GM18519 (cell line): ENCODE results near the gene HLA-E.
"Not testable (repeated sequence)": the region's sequence is repeated elsewhere in the genome, so short reads cannot be mapped to it uniquely, and the experiment has no call there.

Experiments
- ATAC-seq: cut with Tn5 transposase; IDR thresholded peaks from one replicate; pipeline ENCODE4 v1.9.1; 2021; ENCODE audit warnings: mild to moderate bottlenecking, moderate library complexity; ENCODE audit not compliant: unreplicated experiment, low FRiP score

The HLA-E gene

GRCh38 chr6:30489081-30490025, at the start of gene HLA-E:
TSS of gene HLA-E (plus strand) at chr6:30489509. CDS start at chr6:30489532, 23 bp downstream.
- ATAC-seq, result peak; percentile 71

- ATAC-seq, result no peak
These were observed 48.1 kb upstream of the HLA-E start for GRCh38 chr6:30441171-30441570.

- ATAC-seq, result no peak
These were observed 45.5 kb upstream of the HLA-E start for GRCh38 chr6:30443657-30444450.

- no peak for ATAC-seq
These were observed 44.9 kb upstream of the HLA-E start for GRCh38 chr6:30444451-30444742.

- ATAC-seq, result no peak
These were observed 43.0 kb upstream of the HLA-E start for GRCh38 chr6:30446259-30446658.

- ATAC-seq, result no peak
These were observed 42.1 kb upstream of the HLA-E start for GRCh38 chr6:30447237-30447636.

GRCh38 chr6:30450548-30450908, 38.8 kb upstream of the HLA-E start:
- no peak for ATAC-seq

- ATAC-seq, result no peak
These were observed 38.1 kb upstream of the HLA-E start for GRCh38 chr6:30450909-30451841.

GRCh38 chr6:30452736-30453507, 36.4 kb upstream of the HLA-E start:
- ATAC-seq, result no peak

- ATAC-seq, result no peak
These were observed 35.7 kb upstream of the HLA-E start for GRCh38 chr6:30453508-30454116.

- ATAC-seq, result no peak
These were observed 30.2 kb upstream of the HLA-E start for GRCh38 chr6:30459145-30459544.

- no peak for ATAC-seq
These were observed 28.3 kb upstream of the HLA-E start for GRCh38 chr6:30461055-30461454.

- no peak for ATAC-seq
These were observed 26.8 kb upstream of the HLA-E start for GRCh38 chr6:30462482-30462881.

GRCh38 chr6:30463242-30463641, 26.1 kb upstream of the HLA-E start:
- no peak for ATAC-seq

- ATAC-seq, result no peak
These were observed 25.4 kb upstream of the HLA-E start for GRCh38 chr6:30463651-30464618.

GRCh38 chr6:30465595-30466306, 23.6 kb upstream of the HLA-E start:
- no peak for ATAC-seq

- no peak for ATAC-seq
These were observed 18.3 kb upstream of the HLA-E start for GRCh38 chr6:30470968-30471367.

GRCh38 chr6:30475116-30475515, 14.2 kb upstream of the HLA-E start:
- not testable (repeated sequence) for ATAC-seq
